Keratinocyte (primary cell): Measurements from ENCODE around the gene NIPSNAP2.
"Not testable (repeated sequence)": the region's sequence is repeated elsewhere in the genome, so short reads cannot be mapped to it uniquely, and the experiment has no call there.

ENCODE experiments used
- EZH2 ChIP-seq: IDR thresholded peaks from one replicate; pipeline ENCODE4 v1.6.1; 2012; ENCODE audit warnings: inconsistent platforms, mild to moderate bottlenecking, low read length, moderate library complexity
- TF ChIP-seq, protein P1 (sequence below), 3 experiments: IDR thresholded peaks in 1 of 3; conservative IDR thresholded peaks in 1 of 3; optimal IDR thresholded peaks in 1 of 3; 2 replicates in 2 of 3; 3 replicates in 1 of 3; pipeline versions ENCODE3 to v1.5.1; 2011; ENCODE audit warnings: low read length in 3 of 3, mild to moderate bottlenecking in 3 of 3, moderate library complexity in 2 of 3, control low read depth in 1 of 3, inconsistent platforms in 1 of 3; ENCODE audit not compliant: insufficient read depth in 2 of 3; ENCODE audit errors: extremely low read depth in 1 of 3

DNA sequence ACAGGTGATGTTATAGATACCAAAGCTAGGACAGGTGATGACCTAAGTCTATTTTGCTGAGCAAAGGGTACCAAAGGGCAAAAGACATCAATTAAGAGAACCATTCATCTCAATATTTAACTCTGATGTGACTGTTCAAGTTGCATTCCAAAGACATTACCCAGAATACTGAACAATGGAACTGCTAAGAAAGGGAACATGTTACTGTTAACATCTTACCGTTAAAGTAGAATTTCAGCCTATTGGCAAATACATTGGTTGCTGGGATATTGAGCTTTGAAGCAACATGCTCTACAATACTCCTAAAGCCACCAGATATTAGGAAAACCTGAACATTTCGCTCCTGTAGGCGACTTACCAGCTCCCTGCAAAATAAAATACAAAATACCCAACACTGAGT, 52.6 kb downstream of the NIPSNAP2 start:
- TF ChIP-seq, protein P1, sequence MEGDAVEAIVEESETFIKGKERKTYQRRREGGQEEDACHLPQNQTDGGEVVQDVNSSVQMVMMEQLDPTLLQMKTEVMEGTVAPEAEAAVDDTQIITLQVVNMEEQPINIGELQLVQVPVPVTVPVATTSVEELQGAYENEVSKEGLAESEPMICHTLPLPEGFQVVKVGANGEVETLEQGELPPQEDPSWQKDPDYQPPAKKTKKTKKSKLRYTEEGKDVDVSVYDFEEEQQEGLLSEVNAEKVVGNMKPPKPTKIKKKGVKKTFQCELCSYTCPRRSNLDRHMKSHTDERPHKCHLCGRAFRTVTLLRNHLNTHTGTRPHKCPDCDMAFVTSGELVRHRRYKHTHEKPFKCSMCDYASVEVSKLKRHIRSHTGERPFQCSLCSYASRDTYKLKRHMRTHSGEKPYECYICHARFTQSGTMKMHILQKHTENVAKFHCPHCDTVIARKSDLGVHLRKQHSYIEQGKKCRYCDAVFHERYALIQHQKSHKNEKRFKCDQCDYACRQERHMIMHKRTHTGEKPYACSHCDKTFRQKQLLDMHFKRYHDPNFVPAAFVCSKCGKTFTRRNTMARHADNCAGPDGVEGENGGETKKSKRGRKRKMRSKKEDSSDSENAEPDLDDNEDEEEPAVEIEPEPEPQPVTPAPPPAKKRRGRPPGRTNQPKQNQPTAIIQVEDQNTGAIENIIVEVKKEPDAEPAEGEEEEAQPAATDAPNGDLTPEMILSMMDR (optimal IDR thresholded peaks at IDR 0.05 in 1 of 3, IDR thresholded peaks at IDR 0.05 in 1 of 3, conservative IDR thresholded peaks at IDR 0.05 in 1 of 3; ENCODE audit: extremely low read depth in 1 of 3, insufficient read depth in 2 of 3, low read length in 3 of 3): not testable (repeated sequence)
- not testable (repeated sequence) for TF ChIP-seq EZH2
